HepG2 (cell line): ENCODE data around the gene GALNT16. TPM values are rescaled to one million over a fixed set of nuclear protein-coding genes. Genes with fewer than 3 reads are reported as not detected.

Experiments used
- ATAC-seq: fragments of 200-7000 bp; cut with Tn5 transposase; 3 replicates; pipeline ENCODE4 v1.9.1; 2020; ENCODE audit warnings: mild to moderate bottlenecking, moderate library complexity
- BruUV-seq: library from RNA; stranded (reverse); fragments of 400-500 nt; replicated peaks from 2 replicates; lab custom pipeline; 2021; lab: Mats Ljungman, UMichigan
- CTCF ChIA-PET: fragments of 300-600 bp; formaldehyde crosslinking; extraction: SDS; loops from one replicate; lab custom pipeline; 2021; ENCODE audit warnings: low total read pairs, inconsistent platforms, low intra/inter-chr PET ratio; lab: Yijun Ruan, JAX
- POLR2A ChIA-PET: fragments of 350-600 bp; sonication (Branson Sonifier 250); formaldehyde crosslinking; loops from one replicate; lab custom pipeline; 2020; ENCODE audit warnings: antibody characterized with exemption, inconsistent platforms; lab: Yijun Ruan, JAX
- DNase-seq: peaks from one replicate; pipeline ENCODE4 v3.0.0-alpha.2; 2015; ENCODE audit warnings: low spot score
- FAIRE-seq: peaks from 3 replicates; lab custom pipeline; 2011; peaks lifted over from hg19 to GRCh38; lab: Jason Lieb, UNC
- H2AFZ ChIP-seq: one replicate; pipeline ENCODE4 v1.6.1; 2011; ENCODE audit warnings: low read length, inconsistent platforms
- H3K27ac ChIP-seq: fragments of 300-600 bp; 3 replicates; pipeline ENCODE4 v1.8.0; 2011; ENCODE audit warnings: mixed run types, mild to moderate bottlenecking, mixed read lengths, low read length, inconsistent platforms; ENCODE audit not compliant: insufficient read depth; ENCODE audit errors: extremely low read length
- H3K27me3 ChIP-seq, 2 experiments: fragments of 200-600 bp in 1 of 2; 2 replicates in 1 of 2; 3 replicates in 1 of 2; pipeline versions ENCODE4 v1.6.0 to v1.8.0; 2011; ENCODE audit warnings: low read length in 2 of 2, mild to moderate bottlenecking in 2 of 2, moderate library complexity in 2 of 2, inconsistent platforms in 1 of 2; ENCODE audit not compliant: insufficient read depth in 2 of 2, control insufficient read depth in 1 of 2
- H3K36me3 ChIP-seq, 2 experiments: fragments of 200-600 bp in 1 of 2; replicated peaks in 1 of 2; 2 replicates in 1 of 2; 3 replicates in 1 of 2; pipeline versions ENCODE4 v1.5.1 to v1.8.0; 2011; ENCODE audit warnings: low read length in 2 of 2, inconsistent platforms in 1 of 2; ENCODE audit not compliant: insufficient read depth in 2 of 2, control insufficient read depth in 1 of 2
- H3K4me1 ChIP-seq: 2 replicates; pipeline ENCODE4 v1.5.1; 2012; ENCODE audit warnings: low read length, inconsistent platforms; ENCODE audit not compliant: insufficient read depth
- H3K4me2 ChIP-seq: 2 replicates; pipeline ENCODE4 v1.6.0; 2011; ENCODE audit warnings: low read depth, low read length, inconsistent platforms
- H3K4me3 ChIP-seq, 3 experiments: fragments of 200-600 bp in 1 of 3; sonication (generic), shearing (Covaris generic) in 1 of 3; replicated peaks in 1 of 3; 2 replicates each; pipeline ENCODE4 v1.5.1; 2011 to 2016; ENCODE audit warnings: low read length in 3 of 3, inconsistent platforms in 2 of 3, low read depth in 2 of 3, mild to moderate bottlenecking in 2 of 3, control low read depth in 1 of 3, mixed read lengths in 1 of 3; ENCODE audit not compliant: insufficient read depth in 1 of 3
- H3K79me2 ChIP-seq: one replicate; pipeline ENCODE4 v1.6.1; 2011; ENCODE audit warnings: low read length, inconsistent platforms; ENCODE audit not compliant: insufficient read depth
- H3K9ac ChIP-seq: 2 replicates; pipeline ENCODE4 v1.6.0; 2011; ENCODE audit warnings: mild to moderate bottlenecking, low read depth, low read length, inconsistent platforms; ENCODE audit not compliant: insufficient read depth
- H3K9me3 ChIP-seq: 2 replicates; pipeline ENCODE4 v1.5.1; 2012; ENCODE audit warnings: mild to moderate bottlenecking, low read length
- H4K20me1 ChIP-seq: 2 replicates; pipeline ENCODE4 v1.6.0; 2011; ENCODE audit warnings: inconsistent platforms, mild to moderate bottlenecking, low read length, moderate library complexity; ENCODE audit not compliant: insufficient read depth
- ATF7-NPFF ChIP-seq: sonication (generic); formaldehyde crosslinking; IDR thresholded peaks from 2 replicates; pipeline ENCODE4 v1.8.1; 2023; ENCODE audit warnings: mild to moderate bottlenecking, low read depth, missing genetic modification reagents, moderate library complexity
- ESRRA ChIP-seq: sonication (generic); formaldehyde crosslinking; IDR thresholded peaks from 2 replicates; pipeline ENCODE4 v1.5.1; 2020; ENCODE audit warnings: mild to moderate bottlenecking, low read depth, missing genetic modification reagents
- IRF2 ChIP-seq: IDR thresholded peaks from 2 replicates; pipeline ENCODE4 v1.6.1; 2018; ENCODE audit warnings: missing genetic modification reagents, missing compliant biosample characterization
- SMAD1 ChIP-seq: sonication (generic); formaldehyde crosslinking; IDR thresholded peaks from 2 replicates; pipeline ENCODE4 v1.4.0; 2020; ENCODE audit warnings: missing genetic modification reagents, low read depth, mild to moderate bottlenecking, borderline replicate concordance
- TP53 ChIP-seq: sonication (generic); formaldehyde crosslinking; conservative IDR thresholded peaks from 2 replicates; pipeline ENCODE4 v1.4.0; 2020; ENCODE audit warnings: missing genetic modification reagents
- ZBTB20 ChIP-seq: sonication (generic); formaldehyde crosslinking; IDR thresholded peaks from 2 replicates; pipeline ENCODE4 v1.8.1; 2023; ENCODE audit warnings: missing genetic modification reagents, low read depth, mild to moderate bottlenecking, borderline replicate concordance
- ZNF251 ChIP-seq: sonication (generic); formaldehyde crosslinking; IDR thresholded peaks from 2 replicates; pipeline ENCODE4 v1.9.0; 2021; ENCODE audit warnings: mild to moderate bottlenecking, missing genetic modification reagents
- ZNF383 ChIP-seq: sonication (generic); formaldehyde crosslinking; IDR thresholded peaks from 2 replicates; pipeline ENCODE4 v1.4.0; 2020; ENCODE audit warnings: missing genetic modification reagents, mild to moderate bottlenecking, borderline replicate concordance
- ZNF558 ChIP-seq: sonication (generic); formaldehyde crosslinking; IDR thresholded peaks from 2 replicates; pipeline ENCODE4 v1.9.0; 2022; ENCODE audit warnings: mild to moderate bottlenecking, missing genetic modification reagents, borderline replicate concordance
- ZNF709 ChIP-seq: sonication (generic); formaldehyde crosslinking; IDR thresholded peaks from 2 replicates; pipeline ENCODE4 v1.5.0; 2020; ENCODE audit warnings: mild to moderate bottlenecking, missing genetic modification reagents
- ZSCAN21 ChIP-seq: sonication (generic); formaldehyde crosslinking; IDR thresholded peaks from 2 replicates; pipeline ENCODE4 v1.8.0; 2022; ENCODE audit warnings: mild to moderate bottlenecking, missing genetic modification reagents, moderate library complexity, borderline replicate concordance
- ZSCAN9 ChIP-seq: IDR thresholded peaks from 2 replicates; pipeline ENCODE4 v1.6.1; 2016; ENCODE audit warnings: borderline replicate concordance
- WGBS: methylation state at CpG from one replicate; pipeline ENCODE4 v1.1.6; 2017; ENCODE audit warnings: low lambda C conversion rate; 5-methylcytosine and 5-hydroxymethylcytosine counted together
- in situ Hi-C: cut with HindIII; loops from 2 replicates; pipeline ENCODE4 v1.10.0; 2017; ENCODE audit warnings: low pct_unique_long_range_greater_than_20kb; ENCODE audit not compliant: extremely low pct_ligation_motif_present
- intact Hi-C: fragments of 100-400 bp; cut with micrococcal nuclease; formaldehyde crosslinking; loops from one replicate; pipeline ENCODE4 v1.10.0; 2022; ENCODE audit not compliant: unreplicated experiment
- polyA plus RNA-seq, 8 experiments: library from polyadenylated mRNA; depleted of rRNA in 3 of 8; stranded (reverse) in 7 of 8; unstranded in 1 of 8; fragments of >200 nt; fragmentation: Illumina TruSeq in 4 of 8; extraction: Trizol in 4 of 8; gene quantifications; 2 replicates each; pipeline versions ENCODE4 v1.2.1 to v1.2.3, GENCODE V29; 2011 to 2016; ENCODE audit warnings: low read depth in 4 of 8, missing spikeins in 1 of 8, mixed read lengths in 1 of 8; ENCODE audit not compliant: insufficient read depth in 1 of 8
- total RNA-seq, 5 experiments: library from RNA; depleted of rRNA; stranded (reverse); fragments of >200 nt; fragmentation: Illumina TruSeq; extraction: Trizol; gene quantifications; 2 replicates each; pipeline ENCODE4 v1.2.3, GENCODE V29; 2016; ENCODE audit warnings: low read depth in 1 of 5
- TF ChIP-seq, protein P1 (sequence below): sonication (generic); formaldehyde crosslinking; conservative IDR thresholded peaks from 2 replicates; pipeline ENCODE4 v1.8.0; 2022; ENCODE audit warnings: mild to moderate bottlenecking, moderate library complexity, missing genetic modification reagents

GALNT16 gene
- total and polyA plus RNA-seq, 2 of the 13 experiments (the other 11 are each of a cell fraction or from before 2014, with no cell fraction given) = 0.54 to 0.82 TPM

DNA sequence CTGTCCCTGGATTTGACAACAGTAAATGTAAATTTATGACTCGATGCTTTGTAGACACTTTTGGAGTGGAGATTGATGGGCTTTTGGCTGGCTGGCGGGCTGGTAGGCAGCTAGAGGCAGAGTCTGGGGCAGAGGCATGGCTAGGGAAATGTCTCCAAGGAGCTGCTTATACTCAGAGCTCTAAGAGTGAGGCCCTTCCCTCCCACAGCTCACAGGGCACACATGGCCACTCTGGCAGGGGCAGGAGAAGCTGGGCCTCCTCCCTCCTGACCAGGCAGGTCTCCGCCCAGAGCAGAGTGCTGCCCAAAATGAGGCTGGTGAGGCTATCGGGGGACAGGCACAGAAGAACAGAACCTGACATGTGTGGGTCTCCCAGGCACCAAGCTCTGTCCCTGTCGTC, 67.5 kb downstream of the GALNT16 start:
- no peak for TF ChIP-seq TP53 (CRISPR knock-in tag)
- TF ChIP-seq, protein P1, sequence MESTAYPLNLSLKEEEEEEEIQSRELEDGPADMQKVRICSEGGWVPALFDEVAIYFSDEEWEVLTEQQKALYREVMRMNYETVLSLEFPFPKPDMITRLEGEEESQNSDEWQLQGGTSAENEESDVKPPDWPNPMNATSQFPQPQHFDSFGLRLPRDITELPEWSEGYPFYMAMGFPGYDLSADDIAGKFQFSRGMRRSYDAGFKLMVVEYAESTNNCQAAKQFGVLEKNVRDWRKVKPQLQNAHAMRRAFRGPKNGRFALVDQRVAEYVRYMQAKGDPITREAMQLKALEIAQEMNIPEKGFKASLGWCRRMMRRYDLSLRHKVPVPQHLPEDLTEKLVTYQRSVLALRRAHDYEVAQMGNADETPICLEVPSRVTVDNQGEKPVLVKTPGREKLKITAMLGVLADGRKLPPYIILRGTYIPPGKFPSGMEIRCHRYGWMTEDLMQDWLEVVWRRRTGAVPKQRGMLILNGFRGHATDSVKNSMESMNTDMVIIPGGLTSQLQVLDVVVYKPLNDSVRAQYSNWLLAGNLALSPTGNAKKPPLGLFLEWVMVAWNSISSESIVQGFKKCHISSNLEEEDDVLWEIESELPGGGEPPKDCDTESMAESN (CRISPR knock-in tag) = no peak
- no peak for TF ChIP-seq ATF7-NPFF (CRISPR knock-in tag)
- no peak for TF ChIP-seq ZNF709
- TF ChIP-seq SMAD1 = no peak
- TF ChIP-seq ZNF251 = no peak
- TF ChIP-seq, all 625 proteins: peak for 0
- no peak overlapping the region for H3K4me2 ChIP-seq
- no peak overlapping the region for H3K27ac ChIP-seq
- POLR2A ChIA-PET = no interaction called here
- no TSS peak for BruUV-seq
- peaks cover 0 to 19% of the 10 kb centered on the region in 2 experiments; a peak in 2 of 5 replicates for H3K27me3 ChIP-seq
- no peaks in the 10 kb centered on the region for H3K4me1 ChIP-seq
- ATAC-seq (no peak), DNase-seq (no peak), FAIRE-seq (no peak)
- H3K9ac ChIP-seq = no peak overlapping the region
- 33% methylated on average over 2 of the region's 5 CpGs for WGBS
- no peak overlapping the region for H3K4me3 ChIP-seq
- intact Hi-C loops (no loop called here), in situ Hi-C loops (no loop called here)
- H3K9me3 ChIP-seq = no peaks in the 10 kb centered on the region
- H2AFZ ChIP-seq = no peak overlapping the region
- no peaks in the 10 kb centered on the region for H4K20me1 ChIP-seq
- CTCF ChIA-PET = no interaction called here
- H3K36me3 ChIP-seq = no peaks in the 10 kb centered on the region
- H3K79me2 ChIP-seq = no peaks in the 10 kb centered on the region

DNA sequence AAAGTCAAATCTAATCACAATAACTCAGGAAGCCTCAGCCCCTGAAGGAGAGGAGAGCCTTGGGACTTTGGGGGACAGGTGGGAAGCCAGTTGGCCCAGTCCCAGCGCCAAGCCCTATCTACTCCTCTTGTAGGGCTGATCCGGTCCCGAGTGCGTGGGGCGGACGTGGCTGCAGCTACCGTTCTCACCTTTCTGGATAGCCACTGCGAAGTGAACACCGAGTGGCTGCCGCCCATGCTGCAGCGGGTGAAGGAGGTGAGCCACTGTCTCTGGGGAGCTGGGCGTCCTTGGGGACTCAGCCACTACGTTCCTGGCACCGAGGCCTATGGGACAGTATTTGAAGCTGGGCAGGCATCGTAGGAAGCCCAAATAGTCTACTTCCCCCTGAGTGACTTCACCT, 68.4 kb downstream of the GALNT16 start:
- no peak for FAIRE-seq
- no peak overlapping the region for H3K4me2 ChIP-seq
- no peak for DNase-seq
- no peaks in the 10 kb centered on the region for H4K20me1 ChIP-seq
- CTCF ChIA-PET = no interaction called here
- H3K4me3 ChIP-seq = no peak overlapping the region
- H3K27ac ChIP-seq = no peak overlapping the region
- H3K9ac ChIP-seq = no peak overlapping the region
- no peaks in the 10 kb centered on the region for H3K9me3 ChIP-seq
- H3K36me3 ChIP-seq = no peaks in the 10 kb centered on the region
- H3K27me3 ChIP-seq = peaks cover 0 to 15% of the 10 kb centered on the region in 2 experiments; a peak in 2 of 5 replicates
- WGBS = 59% methylated on average over 5 of the region's 15 CpGs
- no peaks in the 10 kb centered on the region for H3K4me1 ChIP-seq
- H2AFZ ChIP-seq = no peak overlapping the region
- in situ Hi-C loops (no loop called here), intact Hi-C loops (no loop called here)
- no peaks in the 10 kb centered on the region for H3K79me2 ChIP-seq
- POLR2A ChIA-PET = no interaction called here
- no TSS peak for BruUV-seq
- no peak for ATAC-seq
- TF ChIP-seq ZSCAN21 (CRISPR knock-in tag) (no peak), ESRRA (no peak), ZSCAN9 (no peak), IRF2 (CRISPR knock-in tag) (no peak), ZNF383 (CRISPR knock-in tag) (no peak), ZBTB20 (no peak), ZNF558 (no peak)
